Breast epithelium (tissue), 3 donors: Measurements from ENCODE around the gene APEX2.

Source experiments
- POLR2A ChIP-seq: fragments of 450-650 bp; IDR thresholded peaks from one replicate; pipeline ENCODE4 v1.6.1; 2016; ENCODE audit warnings: antibody characterized with exemption, mild to moderate bottlenecking, moderate library complexity
- POLR2AphosphoS5 ChIP-seq, 3 donors: sonication (generic); formaldehyde crosslinking; IDR thresholded peaks; one replicate each; pipeline ENCODE4 v1.6.1; 2017; ENCODE audit warnings: antibody characterized with exemption in 3 of 3
- TF ChIP-seq, protein P1 (sequence below), 3 donors: fragments of 450-650 bp; IDR thresholded peaks; one replicate each; pipeline ENCODE4 v1.5.1; 2016 to 2017; ENCODE audit warnings: antibody characterized with exemption in 3 of 3, mild to moderate bottlenecking in 3 of 3, moderate library complexity in 3 of 3

DNA sequence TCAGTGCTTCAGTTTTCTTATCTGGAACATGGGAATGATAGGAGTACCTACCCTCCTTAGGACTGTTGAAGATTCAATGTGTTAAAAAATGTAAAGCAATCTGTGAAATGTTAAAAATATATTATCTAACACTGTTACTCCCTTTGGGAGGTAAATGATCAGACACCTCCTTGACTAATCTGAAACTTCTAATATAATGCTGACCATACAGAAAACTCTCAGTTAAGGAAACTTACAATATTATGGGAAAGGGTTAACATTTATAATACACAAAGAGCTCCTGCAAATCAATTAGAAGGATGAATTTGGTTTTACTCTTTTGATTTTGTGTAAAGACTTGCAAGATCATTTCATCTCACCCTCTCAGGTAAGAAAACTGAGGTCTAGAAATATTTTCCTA lies 4.5 kb upstream of the APEX2 start:
- TF ChIP-seq POLR2A (no peak), POLR2AphosphoS5 (IDR thresholded peaks at IDR 0.05) (no peak)
- TF ChIP-seq, protein P1, sequence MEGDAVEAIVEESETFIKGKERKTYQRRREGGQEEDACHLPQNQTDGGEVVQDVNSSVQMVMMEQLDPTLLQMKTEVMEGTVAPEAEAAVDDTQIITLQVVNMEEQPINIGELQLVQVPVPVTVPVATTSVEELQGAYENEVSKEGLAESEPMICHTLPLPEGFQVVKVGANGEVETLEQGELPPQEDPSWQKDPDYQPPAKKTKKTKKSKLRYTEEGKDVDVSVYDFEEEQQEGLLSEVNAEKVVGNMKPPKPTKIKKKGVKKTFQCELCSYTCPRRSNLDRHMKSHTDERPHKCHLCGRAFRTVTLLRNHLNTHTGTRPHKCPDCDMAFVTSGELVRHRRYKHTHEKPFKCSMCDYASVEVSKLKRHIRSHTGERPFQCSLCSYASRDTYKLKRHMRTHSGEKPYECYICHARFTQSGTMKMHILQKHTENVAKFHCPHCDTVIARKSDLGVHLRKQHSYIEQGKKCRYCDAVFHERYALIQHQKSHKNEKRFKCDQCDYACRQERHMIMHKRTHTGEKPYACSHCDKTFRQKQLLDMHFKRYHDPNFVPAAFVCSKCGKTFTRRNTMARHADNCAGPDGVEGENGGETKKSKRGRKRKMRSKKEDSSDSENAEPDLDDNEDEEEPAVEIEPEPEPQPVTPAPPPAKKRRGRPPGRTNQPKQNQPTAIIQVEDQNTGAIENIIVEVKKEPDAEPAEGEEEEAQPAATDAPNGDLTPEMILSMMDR (IDR thresholded peaks at IDR 0.05) = no peak
